Sigmoid colon (tissue), 3 donors: ENCODE data around the gene SWT1.
"Not testable (repeated sequence)": the region's sequence is repeated elsewhere in the genome, so short reads cannot be mapped to it uniquely, and the experiment has no call there.

Source experiments
- POLR2A ChIP-seq, 2 donors: fragments of 450-650 bp; IDR thresholded peaks; one replicate each; pipeline ENCODE4 v1.6.1; 2016; ENCODE audit warnings: antibody characterized with exemption in 2 of 2, mild to moderate bottlenecking in 2 of 2, moderate library complexity in 2 of 2
- TF ChIP-seq, protein P1 (sequence below), 4 experiments: fragments of 450-650 bp in 3 of 4; fragments of 200-600 bp in 1 of 4; IDR thresholded peaks; one replicate each; pipeline ENCODE4 v1.5.1; 2016 to 2019; ENCODE audit warnings: antibody characterized with exemption in 4 of 4, mild to moderate bottlenecking in 3 of 4, moderate library complexity in 2 of 4

DNA sequence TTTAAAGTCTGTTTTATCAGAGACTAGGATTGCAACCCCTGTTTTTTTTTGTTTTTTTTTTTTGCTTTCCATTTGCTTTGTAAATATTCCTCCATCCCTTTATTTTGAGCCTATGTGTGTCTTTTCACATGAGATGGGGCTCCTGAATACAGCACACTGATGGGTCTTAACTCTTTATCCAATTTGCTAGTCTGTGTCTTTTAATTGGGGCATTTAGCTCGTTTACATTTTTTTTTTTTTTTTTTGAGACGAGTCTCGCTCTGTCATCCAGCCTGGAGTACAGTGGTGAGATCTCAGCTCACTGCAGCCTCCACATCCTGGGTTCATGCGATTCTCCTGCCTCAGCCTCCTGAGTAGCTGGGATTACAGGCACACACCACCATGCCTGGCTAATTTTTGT, 41.7 kb downstream of the SWT1 start:
- TF ChIP-seq, protein P1, sequence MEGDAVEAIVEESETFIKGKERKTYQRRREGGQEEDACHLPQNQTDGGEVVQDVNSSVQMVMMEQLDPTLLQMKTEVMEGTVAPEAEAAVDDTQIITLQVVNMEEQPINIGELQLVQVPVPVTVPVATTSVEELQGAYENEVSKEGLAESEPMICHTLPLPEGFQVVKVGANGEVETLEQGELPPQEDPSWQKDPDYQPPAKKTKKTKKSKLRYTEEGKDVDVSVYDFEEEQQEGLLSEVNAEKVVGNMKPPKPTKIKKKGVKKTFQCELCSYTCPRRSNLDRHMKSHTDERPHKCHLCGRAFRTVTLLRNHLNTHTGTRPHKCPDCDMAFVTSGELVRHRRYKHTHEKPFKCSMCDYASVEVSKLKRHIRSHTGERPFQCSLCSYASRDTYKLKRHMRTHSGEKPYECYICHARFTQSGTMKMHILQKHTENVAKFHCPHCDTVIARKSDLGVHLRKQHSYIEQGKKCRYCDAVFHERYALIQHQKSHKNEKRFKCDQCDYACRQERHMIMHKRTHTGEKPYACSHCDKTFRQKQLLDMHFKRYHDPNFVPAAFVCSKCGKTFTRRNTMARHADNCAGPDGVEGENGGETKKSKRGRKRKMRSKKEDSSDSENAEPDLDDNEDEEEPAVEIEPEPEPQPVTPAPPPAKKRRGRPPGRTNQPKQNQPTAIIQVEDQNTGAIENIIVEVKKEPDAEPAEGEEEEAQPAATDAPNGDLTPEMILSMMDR (IDR thresholded peaks at IDR 0.05): not testable (repeated sequence)
- not testable (repeated sequence) for TF ChIP-seq POLR2A (IDR thresholded peaks at IDR 0.05)
